HCT116 (cell line): ENCODE results near the gene SEPTIN2. TPM values are rescaled to one million over a fixed set of nuclear protein-coding genes. Genes with fewer than 3 reads are reported as not detected.

Experiments used
- ATAC-seq: fragments of 200-7000 bp; cut with Tn5 transposase; 2 replicates; pipeline ENCODE4 v1.9.1; 2020; ENCODE audit warnings: mild to moderate bottlenecking, moderate library complexity
- BruUV-seq: library from RNA; stranded (reverse); fragments of 400-500 nt; replicated peaks from 2 replicates; lab custom pipeline; 2021; lab: Mats Ljungman, UMichigan
- CTCF ChIA-PET: fragments of 300-600 bp; sonication (Branson Sonifier 250); formaldehyde crosslinking; loops from one replicate; lab custom pipeline; 2021; ENCODE audit warnings: antibody characterized with exemption; lab: Charles Lee
- POLR2A ChIA-PET: fragments of 300-600, 350-600 bp; sonication (Branson Sonifier 250); formaldehyde crosslinking; loops from one replicate; lab custom pipeline; 2021; ENCODE audit warnings: antibody characterized with exemption; lab: Charles Lee
- RAD21 ChIA-PET, 2 experiments: fragments of 300-600 bp; sonication (Branson Sonifier 250); formaldehyde crosslinking; loops; one replicate each; lab custom pipeline; 2023; ENCODE audit warnings: low total read pairs in 2 of 2; ENCODE audit not compliant: uncharacterized antibody in 2 of 2, unreplicated experiment in 2 of 2, low non-redundant PET in 1 of 2; lab: Charles Lee
- DNase-seq: peaks from one replicate; pipeline ENCODE4 v3.0.0-alpha.2; 2010; ENCODE audit warnings: low read depth, low spot score
- H2AFZ ChIP-seq: fragments of 200-600 bp; shearing (Covaris generic), sonication (generic); 2 replicates; pipeline ENCODE4 v1.6.1; 2017; ENCODE audit warnings: low read depth, mixed run types, mixed read lengths, antibody characterized with exemption, low read length; ENCODE audit not compliant: poor library complexity, severe bottlenecking
- H3K27ac ChIP-seq: 2 replicates; pipeline ENCODE4 v1.5.1; 2012; ENCODE audit warnings: low read depth, low read length
- H3K27me3 ChIP-seq: fragments of 200-600 bp; sonication (generic); 2 replicates; pipeline ENCODE4 v1.6.1; 2016; ENCODE audit warnings: mixed run types, low read length, mixed read lengths; ENCODE audit not compliant: insufficient read depth
- H3K36me3 ChIP-seq, 2 experiments: fragments of 200-500 bp in 1 of 2; fragments of 200-600 bp in 1 of 2; sonication (Bioruptor generic) in 1 of 2; sonication (generic) in 1 of 2; 2 replicates each; pipeline versions ENCODE4 v1.5.1 to v1.6.1; 2014 to 2016; ENCODE audit warnings: low read length in 2 of 2, inconsistent platforms in 1 of 2, mixed read lengths in 1 of 2, mixed run types in 1 of 2; ENCODE audit not compliant: insufficient read depth in 2 of 2, control insufficient read depth in 1 of 2
- H3K4me1 ChIP-seq, 2 experiments: fragments of 200-600 bp in 1 of 2; sonication (generic) in 1 of 2; 2 replicates each; pipeline versions ENCODE4 v1.5.1 to v1.6.1; 2012 to 2017; ENCODE audit warnings: low read length in 2 of 2, inconsistent platforms in 1 of 2, mild to moderate bottlenecking in 1 of 2, mixed read lengths in 1 of 2, mixed run types in 1 of 2, moderate library complexity in 1 of 2; ENCODE audit not compliant: insufficient read depth in 2 of 2, control insufficient read depth in 1 of 2
- H3K4me2 ChIP-seq: fragments of 200-600 bp; sonication (generic); 2 replicates; pipeline ENCODE4 v1.6.1; 2017; ENCODE audit warnings: mixed run types, low read length, mixed read lengths
- H3K4me3 ChIP-seq, 2 experiments: fragments of 200-600 bp in 1 of 2; sonication (generic) in 1 of 2; replicated peaks in 1 of 2; 2 replicates each; pipeline ENCODE4 v1.5.1; 2011 to 2016; ENCODE audit warnings: low read length in 2 of 2, control low read depth in 1 of 2, low read depth in 1 of 2, mild to moderate bottlenecking in 1 of 2, mixed read lengths in 1 of 2, mixed run types in 1 of 2
- H3K79me2 ChIP-seq: fragments of 200-600 bp; sonication (generic); 2 replicates; pipeline ENCODE4 v1.6.1; 2017; ENCODE audit warnings: mild to moderate bottlenecking, mixed run types, low read length, moderate library complexity, mixed read lengths; ENCODE audit not compliant: insufficient read depth
- H3K9ac ChIP-seq: fragments of 200-600 bp; sonication (generic); 2 replicates; pipeline ENCODE4 v1.6.1; 2016; ENCODE audit warnings: low read length, mixed read lengths
- H3K9me2 ChIP-seq: fragments of 200-600 bp; sonication (generic), shearing (Covaris generic); 2 replicates; pipeline ENCODE4 v1.6.1; 2017; ENCODE audit warnings: mixed run types, mild to moderate bottlenecking, moderate library complexity; ENCODE audit not compliant: insufficient read depth
- H3K9me3 ChIP-seq, 2 experiments: fragments of 200-500 bp in 1 of 2; fragments of 200-600 bp in 1 of 2; sonication (Bioruptor generic) in 1 of 2; sonication (generic) in 1 of 2; 2 replicates each; pipeline ENCODE4 v1.6.1; 2014 to 2017; ENCODE audit warnings: low read length in 2 of 2, mixed read lengths in 2 of 2, inconsistent platforms in 1 of 2, low read depth in 1 of 2, mild to moderate bottlenecking in 1 of 2, mixed run types in 1 of 2, moderate library complexity in 1 of 2; ENCODE audit not compliant: control insufficient read depth in 1 of 2, insufficient read depth in 1 of 2
- H4K20me1 ChIP-seq: fragments of 200-600 bp; sonication (generic), shearing (Covaris generic); 2 replicates; pipeline ENCODE4 v1.6.1; 2017; ENCODE audit warnings: mixed run types, mild to moderate bottlenecking, moderate library complexity; ENCODE audit not compliant: insufficient read depth
- CEBPB ChIP-seq: IDR thresholded peaks from 2 replicates; pipeline ENCODE4 v1.6.1; 2012; ENCODE audit warnings: low read depth
- EZH2 ChIP-seq: fragments of 200-600 bp; sonication (generic); IDR thresholded peaks from 2 replicates; pipeline ENCODE4 v1.6.1; 2017; ENCODE audit warnings: antibody characterized with exemption, mixed run types
- JUND ChIP-seq: IDR thresholded peaks from 2 replicates; pipeline ENCODE4 v1.6.1; 2012
- POLR2AphosphoS5 ChIP-seq: IDR thresholded peaks from 2 replicates; pipeline ENCODE4 v1.6.1; 2011; ENCODE audit warnings: mild to moderate bottlenecking, low read depth, low read length, moderate library complexity
- RAD21 ChIP-seq: IDR thresholded peaks from 2 replicates; pipeline ENCODE4 v1.6.1; 2012; ENCODE audit warnings: low read depth, mild to moderate bottlenecking
- SIN3A ChIP-seq: IDR thresholded peaks from 2 replicates; pipeline ENCODE4 v1.6.1; 2012; ENCODE audit warnings: low read depth
- SP1 ChIP-seq: IDR thresholded peaks from 2 replicates; pipeline ENCODE4 v1.6.1; 2012; ENCODE audit warnings: low read depth
- TCF7L2 ChIP-seq: IDR thresholded peaks from 2 replicates; pipeline ENCODE4 v1.7.0; 2011; ENCODE audit warnings: borderline replicate concordance, inconsistent platforms; ENCODE audit not compliant: insufficient read depth, insufficient read length; ENCODE audit errors: extremely low read depth
- intact Hi-C: fragments of 100-400 bp; cut with micrococcal nuclease; formaldehyde crosslinking; loops from 2 replicates; pipeline ENCODE4 v1.10.0; 2022
- total RNA-seq: library from RNA; stranded (reverse); gene quantifications from one replicate; pipeline ENCODE4 v1.2.1, GENCODE V29; 2021; ENCODE audit not compliant: unreplicated experiment
- TF ChIP-seq, protein P1 (sequence below): IDR thresholded peaks from 2 replicates; pipeline ENCODE4 v1.6.1; 2011; ENCODE audit warnings: mild to moderate bottlenecking, low read length, moderate library complexity; ENCODE audit not compliant: insufficient replicate concordance; ENCODE audit errors: extremely low read depth
- TF ChIP-seq, protein P2 (sequence below): IDR thresholded peaks from 2 replicates; pipeline ENCODE4 v1.6.1; 2012

The SEPTIN2 gene
- total RNA-seq, 1 experiment from 2014 or later = 317 TPM

DNA sequence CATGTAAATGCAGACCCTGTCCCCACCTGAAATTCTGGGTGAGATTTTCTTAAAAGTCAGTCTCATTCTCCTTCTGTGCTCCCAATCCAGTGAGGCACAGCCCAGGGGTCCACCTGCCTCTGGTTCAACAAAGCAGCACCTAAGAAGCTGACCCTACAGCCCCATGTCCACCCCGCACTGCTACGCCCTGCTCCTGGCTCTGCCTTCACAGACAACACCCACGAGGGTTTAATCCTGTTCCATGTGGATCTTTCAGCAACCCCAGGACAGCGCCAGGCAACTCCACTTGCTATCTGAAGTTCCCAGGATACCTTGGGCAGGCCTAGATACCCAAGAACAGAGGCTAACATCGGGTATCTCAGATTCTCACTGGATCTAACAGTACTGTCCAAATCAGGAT is 45.2 kb upstream of the SEPTIN2 start:
- H3K4me1 ChIP-seq = peaks cover 21 to 51% of the 10 kb centered on the region in 2 experiments; a peak in 3 of 4 replicates
- no peak overlapping the region for H3K4me2 ChIP-seq
- intact Hi-C loops = loop anchor here (5.0 kb wide), 1 partner anchor 47 kb away; the partner anchor contains the start of genes HDLBP and SEPTIN2
- peaks cover 32% of the 10 kb centered on the region; the same call in 1 of the 2 replicates for H4K20me1 ChIP-seq
- H3K79me2 ChIP-seq = peaks cover 95% of the 10 kb centered on the region
- no peak overlapping the region for H3K27ac ChIP-seq
- H3K36me3 ChIP-seq = peaks cover 18 to 23% of the 10 kb centered on the region in 2 experiments
- POLR2A ChIA-PET = no interaction called here
- no peak for TF ChIP-seq CEBPB
- no peak for TF ChIP-seq EZH2
- no peaks in the 10 kb centered on the region for H3K9me2 ChIP-seq
- DNase-seq (no peak), ATAC-seq (no peak)
- H3K9ac ChIP-seq = 0 out of 2 replicates have a peak overlapping the region, but pooled peaks have one; percentile 84
- H3K4me3 ChIP-seq = no peak overlapping the region
- no peak overlapping the region for H2AFZ ChIP-seq
- no peaks in the 10 kb centered on the region for H3K27me3 ChIP-seq
- RAD21 ChIA-PET = no interaction called here
- CTCF ChIA-PET = no interaction called here
- no TSS peak for BruUV-seq
- no peaks in the 10 kb centered on the region for H3K9me3 ChIP-seq

DNA sequence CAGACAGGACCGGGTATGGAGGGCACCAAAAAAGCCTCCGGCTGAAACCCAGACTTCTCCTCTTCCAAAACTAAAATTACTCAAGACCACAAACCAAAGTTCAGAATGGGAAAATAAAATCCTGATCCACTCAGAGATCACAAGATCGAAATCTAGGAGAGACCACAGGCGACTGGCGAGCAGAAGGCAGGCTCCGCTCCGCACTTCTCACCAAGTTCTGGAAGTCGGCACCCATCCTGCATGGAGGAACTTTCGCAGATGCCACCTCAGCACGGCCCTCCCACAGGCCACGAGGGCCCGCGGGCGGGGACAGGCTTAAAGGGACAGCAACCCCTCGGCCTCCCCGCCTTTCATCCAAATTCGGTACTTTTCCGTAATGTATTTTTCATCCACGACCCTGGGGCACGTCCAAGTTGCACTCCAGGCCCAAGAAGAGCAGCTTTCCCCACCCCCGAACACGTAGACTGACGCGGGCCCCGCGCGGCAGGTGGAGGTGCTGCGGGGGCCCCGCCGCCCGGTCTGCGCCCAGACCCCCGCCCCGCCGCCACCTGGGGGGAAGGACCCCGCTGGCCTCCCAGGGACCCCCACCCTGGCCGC is 43.9 kb upstream of the SEPTIN2 start:
- Histone ChIP-seq H3K36me3 (peaks cover 5 to 16% of the 10 kb centered on the region in 2 experiments), H3K4me2 (peak overlapping the region; percentile 81), H3K27ac (peak overlapping the region; percentile 85), H3K4me1 (peaks cover 21 to 51% of the 10 kb centered on the region in 2 experiments; a peak in 3 of 4 replicates), H3K9ac (peak overlapping the region; percentile 84), H3K9me2 (no peaks in the 10 kb centered on the region), H3K79me2 (peaks cover 97% of the 10 kb centered on the region), H3K4me3 (peak overlapping the region; percentile 62 to 68), H2AFZ (no peak overlapping the region), H4K20me1 (peaks cover 29% of the 10 kb centered on the region; the same call in 1 of the 2 replicates), H3K9me3 (0 out of 4 replicates have a peak, but pooled peaks cover 0 to 3% of the 10 kb centered on the region in 2 experiments), H3K27me3 (no peaks in the 10 kb centered on the region)
- ChIA-PET POLR2A (no interaction called here), CTCF (no interaction called here), RAD21 (no interaction called here)
- intact Hi-C loops = loop anchor here (5.0 kb wide), 1 partner anchor 45 kb away; the partner anchor contains the start of genes HDLBP and SEPTIN2
- no TSS peak for BruUV-seq
- peak; percentile 64 for TF ChIP-seq SP1
- no peak for TF ChIP-seq JUND
- peak; percentile 95 for TF ChIP-seq TCF7L2
- peak; percentile 43; the same call in 1 of the 2 replicates for TF ChIP-seq SIN3A
- TF ChIP-seq RAD21 = no peak
- peak; percentile 33; the same call in 1 of the 2 replicates for TF ChIP-seq POLR2AphosphoS5
- TF ChIP-seq, protein P1, sequence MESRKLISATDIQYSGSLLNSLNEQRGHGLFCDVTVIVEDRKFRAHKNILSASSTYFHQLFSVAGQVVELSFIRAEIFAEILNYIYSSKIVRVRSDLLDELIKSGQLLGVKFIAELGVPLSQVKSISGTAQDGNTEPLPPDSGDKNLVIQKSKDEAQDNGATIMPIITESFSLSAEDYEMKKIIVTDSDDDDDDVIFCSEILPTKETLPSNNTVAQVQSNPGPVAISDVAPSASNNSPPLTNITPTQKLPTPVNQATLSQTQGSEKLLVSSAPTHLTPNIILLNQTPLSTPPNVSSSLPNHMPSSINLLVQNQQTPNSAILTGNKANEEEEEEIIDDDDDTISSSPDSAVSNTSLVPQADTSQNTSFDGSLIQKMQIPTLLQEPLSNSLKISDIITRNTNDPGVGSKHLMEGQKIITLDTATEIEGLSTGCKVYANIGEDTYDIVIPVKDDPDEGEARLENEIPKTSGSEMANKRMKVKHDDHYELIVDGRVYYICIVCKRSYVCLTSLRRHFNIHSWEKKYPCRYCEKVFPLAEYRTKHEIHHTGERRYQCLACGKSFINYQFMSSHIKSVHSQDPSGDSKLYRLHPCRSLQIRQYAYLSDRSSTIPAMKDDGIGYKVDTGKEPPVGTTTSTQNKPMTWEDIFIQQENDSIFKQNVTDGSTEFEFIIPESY = no peak
- TF ChIP-seq, protein P2, sequence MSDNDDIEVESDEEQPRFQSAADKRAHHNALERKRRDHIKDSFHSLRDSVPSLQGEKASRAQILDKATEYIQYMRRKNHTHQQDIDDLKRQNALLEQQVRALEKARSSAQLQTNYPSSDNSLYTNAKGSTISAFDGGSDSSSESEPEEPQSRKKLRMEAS = peak; percentile 79
- ATAC-seq (peak; percentile 74), DNase-seq (peak; percentile 38)
